GM23248 (cell line): ENCODE measurements around the gene RCAN3.

Experiments used
- EZH2 ChIP-seq: fragments of 200-600 bp; sonication (generic); IDR thresholded peaks from 2 replicates; pipeline ENCODE4 v1.6.1; 2018; ENCODE audit warnings: antibody characterized with exemption, mild to moderate bottlenecking; ENCODE audit not compliant: insufficient read depth, poor library complexity, severe bottlenecking
- EZH2phosphoT487 ChIP-seq: fragments of 200-600 bp; sonication (generic); IDR thresholded peaks from 2 replicates; pipeline ENCODE4 v1.6.1; 2018; ENCODE audit warnings: antibody characterized with exemption, moderate library complexity, mild to moderate bottlenecking, low read depth; ENCODE audit not compliant: insufficient read depth

- no peak for TF ChIP-seq EZH2
- no peak for TF ChIP-seq EZH2phosphoT487
Observed at GRCh38 chr1:24588573-24588972, 85.9 kb downstream of the RCAN3 start.
